ENCODE data around the gene SV2C. TPM values are rescaled to one million over a fixed set of nuclear protein-coding genes. Genes with fewer than 3 reads are reported as not detected.

Gene SV2C
- total RNA-seq, 1 experiment from 2014 or later, result 0.09 TPM

DNA sequence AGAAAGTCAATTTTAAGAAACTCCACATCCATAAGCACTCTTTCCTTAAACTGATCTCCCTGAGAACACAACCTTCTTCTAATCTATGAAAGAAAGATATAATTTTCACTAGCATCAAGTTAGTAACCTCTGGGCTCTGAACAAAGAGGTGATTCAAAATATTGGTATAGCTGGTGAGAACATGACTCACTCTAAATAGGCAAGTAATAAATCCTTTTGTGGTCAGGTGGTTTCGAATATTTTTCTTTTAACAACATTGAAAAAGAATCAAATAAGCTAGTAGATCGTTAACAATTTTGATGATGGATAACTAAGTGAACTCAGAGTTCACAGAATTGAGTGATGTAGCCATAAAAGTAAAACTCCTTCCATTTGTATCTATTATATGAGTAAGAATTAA, 169.3 kb downstream of the SV2C start:
- no peak for TF ChIP-seq SMAD3 (CRISPR knock-in tag; IDR thresholded peaks at IDR 0.05; ENCODE audit: borderline replicate concordance)
- no peak for TF ChIP-seq RORB (CRISPR knock-in tag; IDR thresholded peaks at IDR 0.05)
- TF ChIP-seq CBFB (CRISPR knock-in tag; IDR thresholded peaks at IDR 0.05; ENCODE audit: low read depth), result no peak
- TF ChIP-seq, protein P1, sequence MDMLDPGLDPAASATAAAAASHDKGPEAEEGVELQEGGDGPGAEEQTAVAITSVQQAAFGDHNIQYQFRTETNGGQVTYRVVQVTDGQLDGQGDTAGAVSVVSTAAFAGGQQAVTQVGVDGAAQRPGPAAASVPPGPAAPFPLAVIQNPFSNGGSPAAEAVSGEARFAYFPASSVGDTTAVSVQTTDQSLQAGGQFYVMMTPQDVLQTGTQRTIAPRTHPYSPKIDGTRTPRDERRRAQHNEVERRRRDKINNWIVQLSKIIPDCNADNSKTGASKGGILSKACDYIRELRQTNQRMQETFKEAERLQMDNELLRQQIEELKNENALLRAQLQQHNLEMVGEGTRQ (CRISPR knock-in tag; IDR thresholded peaks at IDR 0.05), result no peak
- TF ChIP-seq PRRX2 (CRISPR knock-in tag; IDR thresholded peaks at IDR 0.05), result no peak
- TF ChIP-seq, protein P2, sequence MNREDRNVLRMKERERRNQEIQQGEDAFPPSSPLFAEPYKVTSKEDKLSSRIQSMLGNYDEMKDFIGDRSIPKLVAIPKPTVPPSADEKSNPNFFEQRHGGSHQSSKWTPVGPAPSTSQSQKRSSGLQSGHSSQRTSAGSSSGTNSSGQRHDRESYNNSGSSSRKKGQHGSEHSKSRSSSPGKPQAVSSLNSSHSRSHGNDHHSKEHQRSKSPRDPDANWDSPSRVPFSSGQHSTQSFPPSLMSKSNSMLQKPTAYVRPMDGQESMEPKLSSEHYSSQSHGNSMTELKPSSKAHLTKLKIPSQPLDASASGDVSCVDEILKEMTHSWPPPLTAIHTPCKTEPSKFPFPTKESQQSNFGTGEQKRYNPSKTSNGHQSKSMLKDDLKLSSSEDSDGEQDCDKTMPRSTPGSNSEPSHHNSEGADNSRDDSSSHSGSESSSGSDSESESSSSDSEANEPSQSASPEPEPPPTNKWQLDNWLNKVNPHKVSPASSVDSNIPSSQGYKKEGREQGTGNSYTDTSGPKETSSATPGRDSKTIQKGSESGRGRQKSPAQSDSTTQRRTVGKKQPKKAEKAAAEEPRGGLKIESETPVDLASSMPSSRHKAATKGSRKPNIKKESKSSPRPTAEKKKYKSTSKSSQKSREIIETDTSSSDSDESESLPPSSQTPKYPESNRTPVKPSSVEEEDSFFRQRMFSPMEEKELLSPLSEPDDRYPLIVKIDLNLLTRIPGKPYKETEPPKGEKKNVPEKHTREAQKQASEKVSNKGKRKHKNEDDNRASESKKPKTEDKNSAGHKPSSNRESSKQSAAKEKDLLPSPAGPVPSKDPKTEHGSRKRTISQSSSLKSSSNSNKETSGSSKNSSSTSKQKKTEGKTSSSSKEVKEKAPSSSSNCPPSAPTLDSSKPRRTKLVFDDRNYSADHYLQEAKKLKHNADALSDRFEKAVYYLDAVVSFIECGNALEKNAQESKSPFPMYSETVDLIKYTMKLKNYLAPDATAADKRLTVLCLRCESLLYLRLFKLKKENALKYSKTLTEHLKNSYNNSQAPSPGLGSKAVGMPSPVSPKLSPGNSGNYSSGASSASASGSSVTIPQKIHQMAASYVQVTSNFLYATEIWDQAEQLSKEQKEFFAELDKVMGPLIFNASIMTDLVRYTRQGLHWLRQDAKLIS (CRISPR knock-in tag; IDR thresholded peaks at IDR 0.05; ENCODE audit: borderline replicate concordance), result no peak
- no peak for TF ChIP-seq ESRRA (CRISPR knock-in tag; IDR thresholded peaks at IDR 0.05; ENCODE audit: borderline replicate concordance)
- no peak for TF ChIP-seq NR3C1 (CRISPR knock-in tag; conservative IDR thresholded peaks at IDR 0.05; ENCODE audit: low read depth)
- TF ChIP-seq ZNF232 (CRISPR knock-in tag; IDR thresholded peaks at IDR 0.05), result no peak
- TF ChIP-seq, protein P3, sequence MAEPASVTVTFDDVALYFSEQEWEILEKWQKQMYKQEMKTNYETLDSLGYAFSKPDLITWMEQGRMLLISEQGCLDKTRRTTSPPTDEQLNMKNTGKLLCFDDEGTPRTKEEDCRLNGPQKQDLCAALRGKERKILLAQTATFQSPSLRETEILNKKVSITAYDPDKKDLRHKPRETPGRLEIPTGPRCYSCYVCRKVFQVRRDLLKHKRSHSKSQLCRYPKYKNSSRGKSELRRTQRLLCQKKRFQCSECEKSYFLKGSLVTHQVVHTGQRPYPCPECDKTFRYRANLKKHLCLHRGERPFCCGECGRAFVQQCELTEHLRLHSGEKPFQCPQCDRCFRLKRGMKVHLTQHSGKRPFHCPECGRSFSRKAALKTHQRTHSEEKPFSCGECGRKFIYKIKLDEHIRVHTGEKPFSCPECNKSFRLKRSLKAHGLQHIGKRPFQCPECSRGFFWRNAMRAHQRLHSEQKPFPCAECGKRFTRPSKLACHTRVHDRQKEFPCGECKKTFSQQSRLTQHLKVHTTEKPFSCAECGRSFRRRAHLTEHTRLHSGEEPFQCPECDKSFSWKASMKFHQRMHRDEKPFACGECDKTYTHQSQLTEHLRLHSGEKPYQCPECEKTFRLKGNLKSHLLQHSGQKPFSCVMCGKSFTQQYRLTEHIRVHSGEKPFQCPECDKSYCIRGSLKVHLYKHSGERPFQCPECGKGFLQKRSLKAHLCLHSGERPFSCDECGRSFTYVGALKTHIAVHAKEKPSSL (CRISPR knock-in tag; conservative IDR thresholded peaks at IDR 0.05), result no peak
- no peak for TF ChIP-seq NFATC4 (CRISPR knock-in tag; IDR thresholded peaks at IDR 0.05)
- TF ChIP-seq, protein P4, sequence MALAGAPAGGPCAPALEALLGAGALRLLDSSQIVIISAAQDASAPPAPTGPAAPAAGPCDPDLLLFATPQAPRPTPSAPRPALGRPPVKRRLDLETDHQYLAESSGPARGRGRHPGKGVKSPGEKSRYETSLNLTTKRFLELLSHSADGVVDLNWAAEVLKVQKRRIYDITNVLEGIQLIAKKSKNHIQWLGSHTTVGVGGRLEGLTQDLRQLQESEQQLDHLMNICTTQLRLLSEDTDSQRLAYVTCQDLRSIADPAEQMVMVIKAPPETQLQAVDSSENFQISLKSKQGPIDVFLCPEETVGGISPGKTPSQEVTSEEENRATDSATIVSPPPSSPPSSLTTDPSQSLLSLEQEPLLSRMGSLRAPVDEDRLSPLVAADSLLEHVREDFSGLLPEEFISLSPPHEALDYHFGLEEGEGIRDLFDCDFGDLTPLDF (CRISPR knock-in tag; IDR thresholded peaks at IDR 0.05), result no peak
- TF ChIP-seq, protein P5, sequence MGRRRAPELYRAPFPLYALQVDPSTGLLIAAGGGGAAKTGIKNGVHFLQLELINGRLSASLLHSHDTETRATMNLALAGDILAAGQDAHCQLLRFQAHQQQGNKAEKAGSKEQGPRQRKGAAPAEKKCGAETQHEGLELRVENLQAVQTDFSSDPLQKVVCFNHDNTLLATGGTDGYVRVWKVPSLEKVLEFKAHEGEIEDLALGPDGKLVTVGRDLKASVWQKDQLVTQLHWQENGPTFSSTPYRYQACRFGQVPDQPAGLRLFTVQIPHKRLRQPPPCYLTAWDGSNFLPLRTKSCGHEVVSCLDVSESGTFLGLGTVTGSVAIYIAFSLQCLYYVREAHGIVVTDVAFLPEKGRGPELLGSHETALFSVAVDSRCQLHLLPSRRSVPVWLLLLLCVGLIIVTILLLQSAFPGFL (CRISPR knock-in tag; IDR thresholded peaks at IDR 0.05; ENCODE audit: borderline replicate concordance), result no peak
- no peak for TF ChIP-seq TCF7 (CRISPR knock-in tag; IDR thresholded peaks at IDR 0.05; ENCODE audit: low read depth)
- no peaks in the 10 kb centered on the region for H3K9me3 Mint-ChIP-seq
- H3K36me3 Mint-ChIP-seq, result no peaks in the 10 kb centered on the region
- no peak overlapping the region for H3K4me3 Mint-ChIP-seq
- ATAC-seq (no peak), DNase-seq (ENCODE audit: low spot score) (no peak)
- no peak overlapping the region for H3K27ac Mint-ChIP-seq
- peaks cover 5% of the 10 kb centered on the region for H3K4me1 Mint-ChIP-seq
- H3K27me3 Mint-ChIP-seq (ENCODE audit: low read depth), result no peaks in the 10 kb centered on the region
- ChIA-PET POLR2A (no interaction called here), CTCF (no interaction called here)

DNA sequence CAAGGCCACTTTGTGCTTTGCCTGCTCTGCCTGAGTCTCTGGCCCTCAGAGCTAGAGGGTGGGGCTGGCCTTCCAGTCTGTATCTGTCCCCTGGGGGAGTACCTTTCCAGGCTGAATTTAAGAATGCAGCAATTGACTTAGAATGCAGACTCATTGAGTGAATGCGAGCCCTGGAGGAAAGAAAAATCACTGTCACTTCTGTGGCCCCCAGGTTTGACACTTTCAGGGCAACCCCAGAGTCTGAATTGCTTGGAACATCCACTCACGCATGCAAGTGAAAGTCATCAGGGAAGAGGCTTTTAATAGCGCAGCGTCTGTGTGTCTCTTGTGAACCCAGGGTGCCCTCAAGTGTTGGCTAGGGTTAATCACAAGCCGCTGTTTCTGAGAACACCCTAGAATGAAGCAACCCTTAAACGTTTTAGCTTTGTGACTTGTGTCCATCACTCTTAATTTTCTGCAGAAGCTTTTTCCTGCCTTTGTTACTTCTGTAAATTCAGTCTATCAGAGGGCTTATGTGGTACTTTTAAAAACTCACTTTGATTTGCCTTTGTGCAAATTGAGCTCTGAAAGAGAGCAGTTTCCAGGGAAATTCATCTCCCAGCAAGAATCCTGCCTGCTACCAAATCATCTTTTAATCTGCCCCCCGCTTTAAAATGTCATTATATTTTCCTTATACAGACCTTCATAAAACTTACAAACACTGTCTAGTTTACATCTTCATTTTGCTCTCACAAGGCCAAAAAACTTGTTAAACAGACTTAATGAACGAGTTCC, 173.1 kb downstream of the SV2C start:
- no peaks in the 10 kb centered on the region for H3K9me3 Mint-ChIP-seq
- ChIA-PET POLR2A (interaction anchor here (0.5 kb wide), 1 partner anchor 110 kb away, joined by 5 read pairs; no protein-coding TSS in a partner anchor), CTCF (interaction anchor here (0.6 to 1.6 kb wide), 22 partner anchors 20 to 733 kb away, joined by 3 to 15 read pairs (median 4); no protein-coding TSS in a partner anchor)
- DNase-seq (ENCODE audit: low spot score), result peak; percentile 59
- TF ChIP-seq, protein P6, sequence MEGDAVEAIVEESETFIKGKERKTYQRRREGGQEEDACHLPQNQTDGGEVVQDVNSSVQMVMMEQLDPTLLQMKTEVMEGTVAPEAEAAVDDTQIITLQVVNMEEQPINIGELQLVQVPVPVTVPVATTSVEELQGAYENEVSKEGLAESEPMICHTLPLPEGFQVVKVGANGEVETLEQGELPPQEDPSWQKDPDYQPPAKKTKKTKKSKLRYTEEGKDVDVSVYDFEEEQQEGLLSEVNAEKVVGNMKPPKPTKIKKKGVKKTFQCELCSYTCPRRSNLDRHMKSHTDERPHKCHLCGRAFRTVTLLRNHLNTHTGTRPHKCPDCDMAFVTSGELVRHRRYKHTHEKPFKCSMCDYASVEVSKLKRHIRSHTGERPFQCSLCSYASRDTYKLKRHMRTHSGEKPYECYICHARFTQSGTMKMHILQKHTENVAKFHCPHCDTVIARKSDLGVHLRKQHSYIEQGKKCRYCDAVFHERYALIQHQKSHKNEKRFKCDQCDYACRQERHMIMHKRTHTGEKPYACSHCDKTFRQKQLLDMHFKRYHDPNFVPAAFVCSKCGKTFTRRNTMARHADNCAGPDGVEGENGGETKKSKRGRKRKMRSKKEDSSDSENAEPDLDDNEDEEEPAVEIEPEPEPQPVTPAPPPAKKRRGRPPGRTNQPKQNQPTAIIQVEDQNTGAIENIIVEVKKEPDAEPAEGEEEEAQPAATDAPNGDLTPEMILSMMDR (IDR thresholded peaks at IDR 0.05), result 0 out of 2 replicates have a peak, but pooled peaks have one; percentile 34
- TF ChIP-seq JAZF1 (CRISPR knock-in tag; IDR thresholded peaks at IDR 0.05), result no peak
- no peak for TF ChIP-seq HMGA2 (CRISPR knock-in tag; IDR thresholded peaks at IDR 0.05)
- peak; percentile 98 for ATAC-seq
- H3K27ac Mint-ChIP-seq, result no peak overlapping the region
- H3K4me3 Mint-ChIP-seq, result no peak overlapping the region
- H3K27me3 Mint-ChIP-seq (ENCODE audit: low read depth), result no peaks in the 10 kb centered on the region
- H3K4me1 Mint-ChIP-seq, result peaks cover 5% of the 10 kb centered on the region
- H3K36me3 Mint-ChIP-seq, result no peaks in the 10 kb centered on the region
